CD14-positive monocyte (primary cell): ENCODE data around the gene CREG2. TPM values are rescaled to one million over a fixed set of nuclear protein-coding genes. Genes with fewer than 3 reads are reported as not detected.

Source experiments
- DNase-seq, 3 donors: peaks; one replicate each; pipeline ENCODE4 v3.0.0-alpha.2; 2011 to 2022
- H2AFZ ChIP-seq: 2 replicates; pipeline ENCODE4 v1.6.0; 2012; ENCODE audit warnings: mild to moderate bottlenecking, low read depth, low read length, inconsistent platforms; ENCODE audit not compliant: insufficient read depth, poor library complexity, severe bottlenecking
- H3K27ac ChIP-seq, 2 donors: 1 replicate in 1 of 2; 2 replicates in 1 of 2; pipeline ENCODE4 v1.5.1; 2012 to 2013; ENCODE audit warnings: low read length in 2 of 2, control low read depth in 1 of 2, inconsistent platforms in 1 of 2, low read depth in 1 of 2, mild to moderate bottlenecking in 1 of 2
- H3K27me3 ChIP-seq, 2 donors: one replicate each; pipeline versions ENCODE4 v1.6.0 to v1.6.1; 2011 to 2013; ENCODE audit warnings: low read length in 2 of 2; ENCODE audit not compliant: control insufficient read depth in 2 of 2, insufficient read depth in 2 of 2
- H3K36me3 ChIP-seq, 2 donors: replicated peaks in 1 of 2; 1 replicate in 1 of 2; 2 replicates in 1 of 2; pipeline versions ENCODE4 v1.5.1 to v1.6.1; 2012 to 2013; ENCODE audit warnings: low read length in 2 of 2, control low read depth in 1 of 2, inconsistent platforms in 1 of 2, mild to moderate bottlenecking in 1 of 2; ENCODE audit not compliant: insufficient read depth in 2 of 2, control insufficient read depth in 1 of 2
- H3K4me1 ChIP-seq, 2 donors: 1 replicate in 1 of 2; 2 replicates in 1 of 2; pipeline versions ENCODE4 v1.5.1 to v1.6.1; 2012 to 2013; ENCODE audit warnings: low read length in 2 of 2, control low read depth in 1 of 2, inconsistent platforms in 1 of 2, mild to moderate bottlenecking in 1 of 2, moderate library complexity in 1 of 2; ENCODE audit not compliant: insufficient read depth in 2 of 2, control insufficient read depth in 1 of 2
- H3K4me2 ChIP-seq: replicated peaks from 2 replicates; pipeline ENCODE3; 2012; ENCODE audit warnings: low read length, moderate library complexity, mild to moderate bottlenecking; ENCODE audit not compliant: poor library complexity, severe bottlenecking; ENCODE audit errors: extremely low read depth
- H3K4me3 ChIP-seq, 3 experiments: fragments of 200-600 bp in 1 of 3; sonication (generic) in 1 of 3; replicated peaks in 1 of 3; 1 replicate in 2 of 3; 2 replicates in 1 of 3; pipeline ENCODE4 v1.5.1; 2011 to 2013; ENCODE audit warnings: low read length in 3 of 3, mild to moderate bottlenecking in 3 of 3, control low read depth in 2 of 3, low read depth in 2 of 3, inconsistent platforms in 1 of 3, moderate library complexity in 1 of 3
- H3K79me2 ChIP-seq: 2 replicates; pipeline ENCODE4 v1.6.0; 2012; ENCODE audit warnings: mild to moderate bottlenecking, control low read depth, inconsistent platforms, low read length, moderate library complexity; ENCODE audit not compliant: insufficient read depth
- H3K9ac ChIP-seq: 2 replicates; pipeline ENCODE4 v1.6.0; 2017; ENCODE audit warnings: low read length, mild to moderate bottlenecking; ENCODE audit not compliant: insufficient read depth, poor library complexity, severe bottlenecking
- H3K9me3 ChIP-seq, 2 donors: replicated peaks in 1 of 2; 1 replicate in 1 of 2; 2 replicates in 1 of 2; pipeline versions ENCODE4 v1.5.1 to v1.6.1; 2012 to 2013; ENCODE audit warnings: low read length in 2 of 2, control low read depth in 1 of 2; ENCODE audit not compliant: control insufficient read depth in 1 of 2, insufficient read depth in 1 of 2
- H4K20me1 ChIP-seq: 2 replicates; pipeline ENCODE4 v1.6.0; 2012; ENCODE audit warnings: mild to moderate bottlenecking, low read length, control low read depth, moderate library complexity; ENCODE audit not compliant: insufficient read depth
- H3K27ac Mint-ChIP-seq, 7 donors: one replicate each; pipeline ENCODE4 v1.8.0; 2020; ENCODE audit warnings: mild to moderate bottlenecking in 7 of 7, mixed read lengths in 7 of 7, moderate library complexity in 6 of 7, inconsistent platforms in 2 of 7
- H3K27me3 Mint-ChIP-seq, 3 donors: one replicate each; pipeline ENCODE4 v1.8.0; 2021 to 2022; ENCODE audit warnings: low read depth in 3 of 3, mild to moderate bottlenecking in 3 of 3, mixed read lengths in 3 of 3, moderate library complexity in 3 of 3, inconsistent platforms in 1 of 3
- H3K36me3 Mint-ChIP-seq, 2 donors: one replicate each; pipeline ENCODE4 v1.8.0; 2020; ENCODE audit warnings: mixed read lengths in 2 of 2, inconsistent platforms in 1 of 2, mild to moderate bottlenecking in 1 of 2
- H3K4me1 Mint-ChIP-seq: one replicate; pipeline ENCODE4 v1.8.0; 2020; ENCODE audit warnings: mild to moderate bottlenecking, mixed read lengths
- H3K4me3 Mint-ChIP-seq, 2 donors: one replicate each; pipeline ENCODE4 v1.8.0; 2020; ENCODE audit warnings: mild to moderate bottlenecking in 2 of 2, mixed read lengths in 2 of 2, moderate library complexity in 1 of 2
- H3K9me3 Mint-ChIP-seq, 7 donors: one replicate each; pipeline ENCODE4 v1.8.0; 2020 to 2022; ENCODE audit warnings: mixed read lengths in 7 of 7, mild to moderate bottlenecking in 6 of 7, moderate library complexity in 6 of 7, inconsistent platforms in 2 of 7
- CTCF ChIP-seq: fragments of 200-600 bp; IDR thresholded peaks from one replicate; pipeline ENCODE4 v1.8.0; 2022; ENCODE audit warnings: antibody characterized with exemption, mild to moderate bottlenecking
- WGBS: methylation state at CpG from one replicate; pipeline ENCODE4 v1.1.5; 2013; ENCODE audit warnings: missing lambda C conversion rate; ENCODE audit not compliant: insufficient coverage; 5-methylcytosine and 5-hydroxymethylcytosine counted together
- intact Hi-C, 2 donors: fragments of 100-400 bp; cut with micrococcal nuclease; formaldehyde crosslinking; loops; one replicate each; pipeline versions ENCODE4 v1.15.0 to v1.15.1; 2023
- polyA plus RNA-seq, 3 donors: library from polyadenylated mRNA; depleted of rRNA in 1 of 3; unstranded in 2 of 3; stranded (reverse) in 1 of 3; fragments of 300-500 nt in 2 of 3; fragments of >200 nt in 1 of 3; fragmentation: Illumina TruSeq in 2 of 3; gene quantifications; 1 replicate in 2 of 3; 2 replicates in 1 of 3; pipeline ENCODE4 v1.2.3, GENCODE V29; 2012 to 2021

The CREG2 gene
- polyA plus RNA-seq, 3 donors: not detected

- Mint-ChIP-seq H3K27ac (peak overlapping the region in 3 of 7 donors; percentile 85 to 91 (median 88)), H3K36me3 (no peaks in the 10 kb centered on the region), H3K9me3 (peaks cover 0 to 2% (median 0%) of the 10 kb centered on the region in 7 donors), H3K4me1 (peaks cover 14% of the 10 kb centered on the region), H3K27me3 (peaks cover 2 to 3% (median 2%) of the 10 kb centered on the region in 3 donors), H3K4me3 (no peak overlapping the region)
- no peaks in the 10 kb centered on the region for H3K79me2 ChIP-seq
- no peaks in the 10 kb centered on the region for H3K27me3 ChIP-seq
- H3K4me3 ChIP-seq: no peak overlapping the region
- H3K9ac ChIP-seq: no peak overlapping the region
- no peaks in the 10 kb centered on the region for H4K20me1 ChIP-seq
- intact Hi-C loops: no loop called here
- peaks cover 52 to 62% of the 10 kb centered on the region in 2 donors for H3K4me1 ChIP-seq
- no peak for DNase-seq
- H3K36me3 ChIP-seq: no peaks in the 10 kb centered on the region
- H3K27ac ChIP-seq: peak overlapping the region in 1 of 2 donors; percentile 72
- H2AFZ ChIP-seq: no peak overlapping the region
- peak overlapping the region; percentile 70 for H3K4me2 ChIP-seq
- H3K9me3 ChIP-seq: peaks cover 0 to 1% of the 10 kb centered on the region in 2 donors
- WGBS: 100% methylated on average over 1 of the region's 2 CpGs
- no peak for TF ChIP-seq CTCF
Measured at GRCh38 chr2:101331202-101331601, 56.1 kb downstream of the CREG2 start.

- H3K27me3 ChIP-seq: no peaks in the 10 kb centered on the region
- H3K9me3 Mint-ChIP-seq: peaks cover 0 to 2% (median 0%) of the 10 kb centered on the region in 7 donors
- peaks cover 0 to 3% (median 2%) of the 10 kb centered on the region in 3 donors for H3K27me3 Mint-ChIP-seq
- no peak overlapping the region for H3K9ac ChIP-seq
- WGBS: 47% methylated on average over 9 of the region's 12 CpGs
- H3K36me3 Mint-ChIP-seq: no peaks in the 10 kb centered on the region
- no peaks in the 10 kb centered on the region for H3K79me2 ChIP-seq
- peak overlapping the region; percentile 9 to 56 for H3K4me3 Mint-ChIP-seq
- peaks cover 52 to 62% of the 10 kb centered on the region in 2 donors for H3K4me1 ChIP-seq
- H3K4me1 Mint-ChIP-seq: peaks cover 14% of the 10 kb centered on the region
- H3K4me3 ChIP-seq: peak overlapping the region in 1 of 3 experiments; percentile 48
- H3K36me3 ChIP-seq: no peaks in the 10 kb centered on the region
- peak overlapping the region; percentile 70 for H3K4me2 ChIP-seq
- intact Hi-C loops: no loop called here
- H2AFZ ChIP-seq: peak overlapping the region; percentile 49
- no peaks in the 10 kb centered on the region for H4K20me1 ChIP-seq
- DNase-seq: peak in 2 of 3 donors; percentile 36 to 43
- H3K27ac Mint-ChIP-seq: peak overlapping the region in 5 of 7 donors; percentile 85 to 91 (median 88)
- H3K27ac ChIP-seq: peak overlapping the region; percentile 61 to 72
- TF ChIP-seq CTCF: no peak
- H3K9me3 ChIP-seq: peaks cover 0 to 9% of the 10 kb centered on the region in 2 donors
Measured at GRCh38 chr2:101330253-101330933, 56.9 kb downstream of the CREG2 start.
